Activated CD4-positive, alpha-beta T cell treated with anti-CD3 and anti-CD28 coated beads, Interleukin-2, amount 10 ng/mL, durations not matched to agents 24 days and 14 days (primary cell): ENCODE data around the gene LAMB1. TPM values are rescaled to one million over a fixed set of nuclear protein-coding genes. Genes with fewer than 3 reads are reported as not detected.
"Not testable (repeated sequence)": the region's sequence is repeated elsewhere in the genome, so short reads cannot be mapped to it uniquely, and the experiment has no call there.

Source experiments
- DNase-seq: peaks from one replicate; pipeline ENCODE4 v3.0.0; 2022
- H3K27ac Mint-ChIP-seq: one replicate; pipeline ENCODE4 v1.8.0; 2022; ENCODE audit warnings: mild to moderate bottlenecking, mixed read lengths
- H3K27me3 Mint-ChIP-seq: one replicate; pipeline ENCODE4 v1.8.0; 2022; ENCODE audit warnings: mixed read lengths
- H3K36me3 Mint-ChIP-seq: one replicate; pipeline ENCODE4 v1.8.0; 2022; ENCODE audit warnings: low read depth, mild to moderate bottlenecking, mixed read lengths
- H3K4me1 Mint-ChIP-seq: one replicate; pipeline ENCODE4 v1.8.0; 2021; ENCODE audit warnings: mixed read lengths
- H3K4me3 Mint-ChIP-seq: one replicate; pipeline ENCODE4 v1.8.0; 2022; ENCODE audit warnings: mild to moderate bottlenecking, moderate library complexity, mixed read lengths
- H3K9me3 Mint-ChIP-seq: one replicate; pipeline ENCODE4 v1.8.0; 2021; ENCODE audit warnings: mixed read lengths
- intact Hi-C: fragments of 100-400 bp; cut with micrococcal nuclease; formaldehyde crosslinking; loops from one replicate; pipeline ENCODE4 v1.15.1; 2023
- total RNA-seq: library from RNA; stranded (reverse); gene quantifications from 2 replicates; pipeline ENCODE4 v1.2.3, GENCODE V29; 2022

The LAMB1 gene
- total RNA-seq, 1 donor from 2014 or later, result not detected

DNA sequence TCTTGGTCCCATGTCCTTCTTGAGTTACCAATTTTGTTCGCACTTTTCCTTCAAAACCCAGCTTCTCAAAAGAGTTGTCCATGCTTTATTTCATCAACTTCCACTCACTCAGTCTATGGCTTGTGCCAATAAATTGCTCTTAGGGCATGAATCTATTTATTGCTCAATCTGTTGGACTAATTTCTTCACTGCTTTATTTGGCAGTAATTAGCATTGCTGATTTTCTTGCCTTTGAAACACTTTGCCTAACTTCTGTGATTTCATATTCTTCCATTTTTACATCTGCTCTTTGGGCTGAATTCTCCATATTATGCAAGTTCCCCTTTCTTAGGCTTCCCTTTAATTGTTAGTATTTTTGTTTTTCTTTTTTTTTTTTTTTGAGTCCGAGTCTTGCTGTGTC lies 95.2 kb downstream of the LAMB1 start:
- no peak for DNase-seq

DNA sequence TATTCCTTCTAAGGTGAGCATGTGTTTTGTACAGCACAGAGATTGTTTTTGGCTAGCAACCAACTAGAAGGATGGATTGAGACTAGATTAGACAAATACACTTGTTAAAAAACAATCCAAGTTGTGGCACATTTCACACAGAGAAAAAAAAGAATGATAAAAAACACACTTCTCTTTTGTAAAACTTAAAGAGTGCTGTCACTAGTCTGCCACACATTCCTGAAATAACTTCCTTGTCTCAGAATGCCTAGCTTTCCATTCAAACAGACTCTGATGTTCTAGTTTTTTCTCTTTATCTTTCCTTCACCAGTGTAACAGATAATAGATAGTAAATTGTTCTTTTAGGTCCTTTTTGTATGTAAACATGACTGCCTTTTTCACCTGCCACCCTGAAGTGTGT lies 100.6 kb downstream of the LAMB1 start:
- DNase-seq, result no peak
- intact Hi-C loops, result no loop called here
- Mint-ChIP-seq H3K9me3 (no peaks in the 10 kb centered on the region), H3K4me1 (peaks cover 11% of the 10 kb centered on the region), H3K4me3 (no peak overlapping the region), H3K27me3 (no peaks in the 10 kb centered on the region), H3K27ac (no peak overlapping the region), H3K36me3 (peaks cover 48% of the 10 kb centered on the region)

More for the DNA sequence above, 95.2 kb downstream of the LAMB1 start:
- peaks cover 71% of the 10 kb centered on the region for H3K36me3 Mint-ChIP-seq
- peaks cover 5% of the 10 kb centered on the region for H3K9me3 Mint-ChIP-seq
- no peak overlapping the region for H3K4me3 Mint-ChIP-seq
- no peak overlapping the region for H3K27ac Mint-ChIP-seq
- H3K4me1 Mint-ChIP-seq, result peaks cover 2% of the 10 kb centered on the region
- intact Hi-C loops, result no loop called here
- H3K27me3 Mint-ChIP-seq, result no peaks in the 10 kb centered on the region

- no peak overlapping the region for H3K4me3 Mint-ChIP-seq
- no peak overlapping the region for H3K27ac Mint-ChIP-seq
- no peaks in the 10 kb centered on the region for H3K9me3 Mint-ChIP-seq
- H3K4me1 Mint-ChIP-seq, result peaks cover 25% of the 10 kb centered on the region
- DNase-seq, result no peak
- intact Hi-C loops, result no loop called here
- no peaks in the 10 kb centered on the region for H3K27me3 Mint-ChIP-seq
- peaks cover 47% of the 10 kb centered on the region for H3K36me3 Mint-ChIP-seq
Observed at GRCh38 chr7:107900496-107901015, 102.4 kb downstream of the LAMB1 start.

- H3K27ac Mint-ChIP-seq, result no peak overlapping the region
- intact Hi-C loops, result no loop called here
- H3K36me3 Mint-ChIP-seq, result peaks cover 56% of the 10 kb centered on the region
- no peak for DNase-seq
- H3K4me3 Mint-ChIP-seq, result no peak overlapping the region
- no peaks in the 10 kb centered on the region for H3K27me3 Mint-ChIP-seq
- peaks cover 36% of the 10 kb centered on the region for H3K4me1 Mint-ChIP-seq
- no peaks in the 10 kb centered on the region for H3K9me3 Mint-ChIP-seq
Observed at GRCh38 chr7:107898997-107899594, 103.9 kb downstream of the LAMB1 start.

GRCh38 chr7:107892367-107892741 lies 110.6 kb downstream of the LAMB1 start:
- H3K27me3 Mint-ChIP-seq, H3K9me3 Mint-ChIP-seq, DNase-seq: not testable (repeated sequence)
- Mint-ChIP-seq H3K36me3 (peaks cover 38% of the 10 kb centered on the region), H3K4me1 (peaks cover 51% of the 10 kb centered on the region), H3K4me3 (peak overlapping the region; percentile 100), H3K27ac (peak overlapping the region; percentile 99)
- intact Hi-C loops, result loop anchor here (5.0 kb wide), 3 partner anchors 235 to 330 kb away; partner anchors contain the start of genes COG5 and DUS4L

DNA sequence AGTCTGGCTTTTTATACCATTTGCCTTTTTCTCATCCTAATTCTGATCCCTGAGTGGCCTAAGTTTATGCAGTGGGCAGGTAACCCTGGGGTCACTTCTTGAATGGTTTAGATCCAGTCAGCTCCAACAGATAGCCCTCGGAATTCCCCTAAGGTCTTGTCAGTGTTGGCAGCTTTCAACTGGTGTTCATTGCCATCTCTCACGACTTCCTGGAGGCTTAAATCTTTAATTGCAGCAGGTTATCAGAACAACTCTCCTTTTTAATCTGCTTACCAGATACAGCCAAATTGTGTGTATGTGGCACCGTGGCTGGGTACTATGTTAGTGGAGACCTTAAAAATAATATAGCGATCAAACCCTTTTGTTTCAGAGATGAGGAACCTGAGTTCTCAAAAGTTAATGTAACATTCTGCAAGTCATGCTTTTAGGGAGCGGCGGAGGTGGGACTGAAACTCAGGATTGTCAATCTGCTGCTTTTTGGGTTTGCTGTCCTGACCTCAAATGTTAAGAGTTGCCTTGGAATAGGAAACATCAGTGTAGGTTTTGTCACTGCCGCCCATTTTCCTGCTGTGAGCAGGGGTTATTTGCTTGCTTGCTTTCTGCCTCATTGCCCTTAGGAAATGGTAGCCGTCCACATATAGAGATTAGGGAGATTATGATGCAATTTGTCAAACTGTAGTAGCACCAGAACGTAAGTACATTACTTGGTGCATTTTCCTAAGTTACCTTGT lies 111.2 kb downstream of the LAMB1 start:
- intact Hi-C loops, result loop anchor here (1.0 to 5.0 kb wide), 5 partner anchors 148 to 724 kb away; partner anchors contain the start of genes COG5 and DUS4L
- Mint-ChIP-seq H3K27ac (peak overlapping the region; percentile 99), H3K4me1 (peaks cover 46% of the 10 kb centered on the region), H3K36me3 (peaks cover 34% of the 10 kb centered on the region), H3K27me3 (no peaks in the 10 kb centered on the region), H3K9me3 (peaks cover 6% of the 10 kb centered on the region), H3K4me3 (peak overlapping the region; percentile 100)
- peak; percentile 70 for DNase-seq

- H3K27me3 Mint-ChIP-seq, result peaks cover 2% of the 10 kb centered on the region
- intact Hi-C loops, result loop anchor here (1.0 to 5.0 kb wide), 5 partner anchors 148 to 723 kb away; partner anchors contain the start of genes COG5 and DUS4L
- H3K27ac Mint-ChIP-seq, result peak within 1 kb of the TSS; percentile 99
- peaks cover 6% of the 10 kb centered on the region for H3K9me3 Mint-ChIP-seq
- peaks cover 28% of the 10 kb centered on the region for H3K36me3 Mint-ChIP-seq
- peak within 1 kb of the TSS; percentile 100 for H3K4me3 Mint-ChIP-seq
- H3K4me1 Mint-ChIP-seq, result peaks cover 41% of the 10 kb centered on the region
- peak; percentile 99 for DNase-seq
Observed at GRCh38 chr7:107890962-107891635, 111.9 kb downstream of the LAMB1 start, which contains the start of gene DLD. Gene DLD, plus strand, starts transcription at chr7:107891183. Its CDS starts 68 bp downstream, at chr7:107891251.

GRCh38 chr7:107890493-107890961 lies 112.4 kb downstream of the LAMB1 start:
- no peak for DNase-seq
- peaks cover 24% of the 10 kb centered on the region for H3K36me3 Mint-ChIP-seq
- peak overlapping the region; percentile 99 for H3K27ac Mint-ChIP-seq

GRCh38 chr7:107889992-107890391 lies 113.0 kb downstream of the LAMB1 start:
- Mint-ChIP-seq H3K27ac (no peak overlapping the region), H3K9me3 (peaks cover 6% of the 10 kb centered on the region), H3K4me1 (peaks cover 33% of the 10 kb centered on the region), H3K36me3 (peaks cover 19% of the 10 kb centered on the region), H3K27me3 (peaks cover 5% of the 10 kb centered on the region), H3K4me3 (peak overlapping the region; percentile 100)
- no peak for DNase-seq
- intact Hi-C loops, result loop anchor here (5.0 kb wide), 3 partner anchors 233 to 328 kb away; partner anchors contain the start of genes COG5 and DUS4L

More at GRCh38 chr7:107890493-107890961, 112.4 kb downstream of the LAMB1 start:
- Mint-ChIP-seq H3K27me3 (peaks cover 3% of the 10 kb centered on the region), H3K4me3 (peak overlapping the region; percentile 100), H3K9me3 (peaks cover 6% of the 10 kb centered on the region), H3K4me1 (peaks cover 38% of the 10 kb centered on the region)
- intact Hi-C loops, result loop anchor here (5.0 kb wide), 3 partner anchors 233 to 328 kb away; partner anchors contain the start of genes COG5 and DUS4L

- H3K27me3 Mint-ChIP-seq, result peaks cover 11% of the 10 kb centered on the region
- intact Hi-C loops, H3K4me3 Mint-ChIP-seq, DNase-seq, H3K36me3 Mint-ChIP-seq, H3K9me3 Mint-ChIP-seq, H3K27ac Mint-ChIP-seq: not testable (repeated sequence)
- H3K4me1 Mint-ChIP-seq, result peaks cover 19% of the 10 kb centered on the region
Observed at GRCh38 chr7:107887827-107888226, 115.1 kb downstream of the LAMB1 start.

DNA sequence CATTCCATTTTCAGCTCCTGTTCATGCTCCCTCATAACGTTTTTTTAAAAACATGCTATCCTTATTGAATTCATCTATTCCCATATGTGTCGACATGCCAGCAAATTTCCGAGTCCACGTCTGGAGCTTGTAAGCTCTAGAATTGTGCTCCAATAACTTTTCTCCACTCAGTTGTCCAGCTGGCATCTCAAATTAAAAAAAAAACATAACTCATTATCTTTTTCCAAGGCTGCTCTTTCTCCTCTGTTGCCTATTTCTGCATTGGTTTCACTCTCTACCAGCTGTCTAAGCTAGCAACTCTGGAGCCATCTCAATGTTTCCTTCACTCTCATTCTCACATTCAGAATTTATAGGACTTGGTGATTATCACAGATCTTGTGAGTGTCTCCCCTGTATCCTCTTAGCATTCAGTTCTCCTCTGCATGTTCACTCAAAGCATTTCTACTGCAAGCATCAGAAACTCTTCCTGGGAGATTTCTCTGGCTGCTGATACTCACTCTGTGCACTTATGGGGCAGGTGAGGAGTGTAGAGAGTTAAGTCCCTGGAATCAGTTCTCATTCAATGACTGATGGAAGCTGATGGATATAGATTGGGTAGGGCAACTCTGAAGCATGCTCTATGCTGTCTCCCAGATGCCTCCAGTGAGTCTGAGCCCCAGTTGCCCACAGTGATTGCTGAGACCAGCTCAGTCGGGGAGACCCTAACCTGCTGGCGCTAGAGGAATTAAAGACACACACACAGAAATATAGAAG lies 118.7 kb downstream of the LAMB1 start:
- no peaks in the 10 kb centered on the region for H3K36me3 Mint-ChIP-seq
- intact Hi-C loops, result no loop called here
- H3K27ac Mint-ChIP-seq, result no peak overlapping the region

GRCh38 chr7:107882766-107883165 lies 120.2 kb downstream of the LAMB1 start:
- Mint-ChIP-seq H3K27ac (no peak overlapping the region), H3K36me3 (no peaks in the 10 kb centered on the region), H3K9me3 (no peaks in the 10 kb centered on the region), H3K4me3 (no peak overlapping the region), H3K27me3 (peaks cover 26% of the 10 kb centered on the region), H3K4me1 (peaks cover 13% of the 10 kb centered on the region)
- DNase-seq, result no peak
- intact Hi-C loops, result no loop called here

More for the DNA sequence above, 118.7 kb downstream of the LAMB1 start:
- Mint-ChIP-seq H3K9me3 (peaks cover 6% of the 10 kb centered on the region), H3K27me3 (peaks cover 24% of the 10 kb centered on the region), H3K4me1 (peaks cover 6% of the 10 kb centered on the region), H3K4me3 (no peak overlapping the region)
- DNase-seq, result no peak
